Measurements from ENCODE around the gene RAP2A.

DNA sequence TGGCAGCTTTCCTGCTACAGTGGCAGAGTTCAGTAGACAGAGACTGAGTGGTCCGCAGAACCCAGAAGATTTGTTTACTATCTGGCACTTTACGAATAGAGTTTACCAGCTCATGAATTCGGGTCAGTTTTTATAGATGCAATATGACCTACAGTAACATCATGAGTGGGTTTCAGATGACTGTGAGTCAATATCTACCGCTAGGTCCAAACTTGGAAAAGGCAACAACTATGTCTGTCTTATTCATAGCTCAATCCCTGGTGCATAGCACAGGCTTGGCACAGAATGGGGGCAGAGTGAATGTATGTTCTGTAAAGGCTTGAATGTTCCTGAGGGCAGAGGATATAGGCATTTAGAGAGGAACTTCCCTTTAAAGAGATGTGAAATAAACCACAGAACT is 65.2 kb downstream of the RAP2A start:
- TF ChIP-seq, protein P1, sequence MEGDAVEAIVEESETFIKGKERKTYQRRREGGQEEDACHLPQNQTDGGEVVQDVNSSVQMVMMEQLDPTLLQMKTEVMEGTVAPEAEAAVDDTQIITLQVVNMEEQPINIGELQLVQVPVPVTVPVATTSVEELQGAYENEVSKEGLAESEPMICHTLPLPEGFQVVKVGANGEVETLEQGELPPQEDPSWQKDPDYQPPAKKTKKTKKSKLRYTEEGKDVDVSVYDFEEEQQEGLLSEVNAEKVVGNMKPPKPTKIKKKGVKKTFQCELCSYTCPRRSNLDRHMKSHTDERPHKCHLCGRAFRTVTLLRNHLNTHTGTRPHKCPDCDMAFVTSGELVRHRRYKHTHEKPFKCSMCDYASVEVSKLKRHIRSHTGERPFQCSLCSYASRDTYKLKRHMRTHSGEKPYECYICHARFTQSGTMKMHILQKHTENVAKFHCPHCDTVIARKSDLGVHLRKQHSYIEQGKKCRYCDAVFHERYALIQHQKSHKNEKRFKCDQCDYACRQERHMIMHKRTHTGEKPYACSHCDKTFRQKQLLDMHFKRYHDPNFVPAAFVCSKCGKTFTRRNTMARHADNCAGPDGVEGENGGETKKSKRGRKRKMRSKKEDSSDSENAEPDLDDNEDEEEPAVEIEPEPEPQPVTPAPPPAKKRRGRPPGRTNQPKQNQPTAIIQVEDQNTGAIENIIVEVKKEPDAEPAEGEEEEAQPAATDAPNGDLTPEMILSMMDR (IDR thresholded peaks at IDR 0.05): no peak
- no peak for TF ChIP-seq POLR2A (IDR thresholded peaks at IDR 0.05)
